ENCODE results near the gene TMEM86B. TPM values are rescaled to one million over a fixed set of nuclear protein-coding genes. Genes with fewer than 3 reads are reported as not detected.

The TMEM86B gene
- total RNA-seq, 1 experiment from 2014 or later = 4.2 TPM

GRCh38 chr19:55261671-55262126, 33.1 kb upstream of the TMEM86B start:
- H3K9me3 Mint-ChIP-seq (ENCODE audit: unreplicated experiment) = peaks cover 8% of the 10 kb centered on the region
- ChIA-PET POLR2A (interaction anchor here (0.6 to 1.2 kb wide), 3 partner anchors 45 to 144 kb away, joined by 3 read pairs; partner anchors contain the start of gene PPP1R12C), CTCF (interaction anchor here (0.6 to 1.2 kb wide), 4 partner anchors 121 to 1126 kb away, joined by 3 to 6 read pairs (median 4); no protein-coding TSS in a partner anchor)
- H3K4me3 Mint-ChIP-seq (ENCODE audit: unreplicated experiment) = no peak overlapping the region
- peaks cover 26% of the 10 kb centered on the region for H3K36me3 Mint-ChIP-seq (ENCODE audit: insufficient read depth, unreplicated experiment)
- DNase-seq (ENCODE audit: unreplicated experiment) = no peak
- no peak for TF ChIP-seq CTCF (IDR thresholded peaks at IDR 0.05; ENCODE audit: unreplicated experiment)
- no peaks in the 10 kb centered on the region for H3K27me3 Mint-ChIP-seq (ENCODE audit: insufficient read depth, unreplicated experiment)
- H3K27ac Mint-ChIP-seq (ENCODE audit: low read depth, unreplicated experiment) = no peak overlapping the region
- BruUV-seq (replicated peaks) = no TSS peak
- H3K4me1 Mint-ChIP-seq (ENCODE audit: insufficient read depth, unreplicated experiment) = peaks cover 9% of the 10 kb centered on the region
- intact Hi-C loops (cut with micrococcal nuclease) = no loop called here

GRCh38 chr19:55259540-55260210, 31.1 kb upstream of the TMEM86B start:
- BruUV-seq (replicated peaks) = TSS peak; percentile 98
- no peak for DNase-seq (ENCODE audit: unreplicated experiment)
- POLR2A ChIA-PET = interaction anchor here (0.7 to 2.1 kb wide), 36 partner anchors 8 to 395 kb away, joined by 3 to 52 read pairs (median 5); partner anchors contain the start of genes BRSK1, DNAAF3, FIZ1 and HSPBP1
- TF ChIP-seq CTCF (IDR thresholded peaks at IDR 0.05; ENCODE audit: unreplicated experiment) = no peak
- CTCF ChIA-PET = interaction anchor here (0.6 to 1.9 kb wide), 9 partner anchors 21 to 244 kb away, joined by 3 to 6 read pairs (median 4); partner anchors contain the start of gene DNAAF3
- peak overlapping the region; percentile 92 for H3K27ac Mint-ChIP-seq (ENCODE audit: low read depth, unreplicated experiment)
- peaks cover 38% of the 10 kb centered on the region for H3K36me3 Mint-ChIP-seq (ENCODE audit: insufficient read depth, unreplicated experiment)
- H3K4me1 Mint-ChIP-seq (ENCODE audit: insufficient read depth, unreplicated experiment) = peaks cover 27% of the 10 kb centered on the region
- no peaks in the 10 kb centered on the region for H3K27me3 Mint-ChIP-seq (ENCODE audit: insufficient read depth, unreplicated experiment)
- H3K9me3 Mint-ChIP-seq (ENCODE audit: unreplicated experiment) = no peaks in the 10 kb centered on the region
- intact Hi-C loops (cut with micrococcal nuclease) = loop anchor here (1.0 to 5.0 kb wide), 3 partner anchors 43 to 340 kb away; partner anchors contain the start of genes DNAAF3 and FIZ1
- H3K4me3 Mint-ChIP-seq (ENCODE audit: unreplicated experiment) = peak overlapping the region; percentile 88

- Mint-ChIP-seq H3K9me3 (ENCODE audit: unreplicated experiment) (no peaks in the 10 kb centered on the region), H3K27me3 (ENCODE audit: insufficient read depth, unreplicated experiment) (no peaks in the 10 kb centered on the region), H3K36me3 (ENCODE audit: insufficient read depth, unreplicated experiment) (peaks cover 38% of the 10 kb centered on the region), H3K4me3 (ENCODE audit: unreplicated experiment) (peak within 1 kb of the TSS; percentile 88), H3K4me1 (ENCODE audit: insufficient read depth, unreplicated experiment) (peaks cover 34% of the 10 kb centered on the region), H3K27ac (ENCODE audit: low read depth, unreplicated experiment) (peak within 1 kb of the TSS; percentile 92)
- TF ChIP-seq CTCF (IDR thresholded peaks at IDR 0.05; ENCODE audit: unreplicated experiment) = no peak
- CTCF ChIA-PET = interaction anchor here (0.6 to 1.9 kb wide), 7 partner anchors 21 to 245 kb away, joined by 3 to 6 read pairs (median 4); partner anchors contain the start of gene DNAAF3
- POLR2A ChIA-PET = interaction anchor here (0.5 to 2.1 kb wide), 40 partner anchors 9 to 395 kb away, joined by 3 to 52 read pairs (median 5); partner anchors contain the start of genes BRSK1, DNAAF3, FIZ1 and HSPBP1
- intact Hi-C loops (cut with micrococcal nuclease) = loop anchor here (1.0 to 5.0 kb wide), 3 partner anchors 43 to 340 kb away; partner anchors contain the start of genes DNAAF3 and FIZ1
- peak; percentile 99 for DNase-seq (ENCODE audit: unreplicated experiment)
- BruUV-seq (replicated peaks) = no TSS peak
Measured at GRCh38 chr19:55258828-55259539, 30.4 kb upstream of the TMEM86B start, which contains the start of gene PPP6R1. Gene PPP6R1, minus strand, starts transcription at chr19:55259017. Its CDS starts 11,914 bp downstream, at chr19:55247103.
